DMS53 treated with DMSO at 0.1 percent for 48 hours (cell line): Measurements from ENCODE around the gene LCE1E.

ENCODE experiments used
- DNase-seq: peaks from one replicate; lab custom pipeline; 2025; ENCODE audit not compliant: unreplicated experiment; lab: John Stamatoyannopoulos, UW

LCE1E gene

DNA sequence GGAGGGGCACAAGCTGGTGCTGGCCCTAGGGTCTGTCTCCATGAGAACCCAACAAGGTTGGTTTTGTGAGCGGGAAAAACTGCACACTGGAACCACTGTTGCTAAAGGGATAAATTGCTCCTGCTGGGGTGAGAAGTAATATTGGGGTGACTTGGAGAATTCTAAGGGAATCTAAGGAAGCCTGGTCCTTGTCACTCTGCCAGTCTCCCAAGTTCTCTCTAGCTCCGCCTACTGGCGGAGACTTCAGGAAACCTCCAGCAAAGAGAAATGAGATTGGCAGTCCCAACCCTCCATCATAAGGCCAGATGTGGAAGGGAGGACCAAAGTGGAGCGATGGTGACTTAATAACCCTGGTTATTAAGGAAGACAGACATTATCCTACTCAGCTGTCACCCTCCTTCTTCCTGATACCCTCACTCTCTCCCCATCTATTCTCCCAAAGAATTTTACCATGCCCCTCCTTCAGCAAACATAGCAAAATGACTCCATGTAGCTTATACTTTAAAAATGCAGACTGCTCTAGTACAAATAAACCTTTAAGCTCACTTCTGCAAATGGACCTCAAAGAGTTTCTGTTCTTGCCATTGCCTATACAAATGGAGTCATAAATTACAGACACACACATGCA is 8.4 kb upstream of the LCE1E start:
- DNase-seq, result no peak

DNA sequence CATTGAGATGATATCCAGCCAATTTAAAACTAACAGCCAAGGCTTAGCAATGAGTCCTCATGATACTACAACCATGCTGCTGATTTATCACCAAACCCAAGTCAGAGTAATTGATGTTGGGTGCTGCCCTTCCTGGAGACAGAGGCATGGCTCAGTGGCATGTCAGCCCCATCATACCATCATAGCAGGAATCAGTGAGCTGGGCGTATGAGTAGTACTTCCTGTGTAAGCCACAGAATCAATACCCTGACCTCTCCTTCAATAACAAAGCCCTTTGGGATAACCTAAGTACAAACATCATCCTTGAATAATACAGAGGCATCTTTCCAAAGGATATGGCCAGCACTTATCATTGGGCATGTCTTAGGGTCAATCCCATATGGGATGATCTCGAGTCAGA is 3.0 kb upstream of the LCE1E start:
- DNase-seq, result no peak

DNA sequence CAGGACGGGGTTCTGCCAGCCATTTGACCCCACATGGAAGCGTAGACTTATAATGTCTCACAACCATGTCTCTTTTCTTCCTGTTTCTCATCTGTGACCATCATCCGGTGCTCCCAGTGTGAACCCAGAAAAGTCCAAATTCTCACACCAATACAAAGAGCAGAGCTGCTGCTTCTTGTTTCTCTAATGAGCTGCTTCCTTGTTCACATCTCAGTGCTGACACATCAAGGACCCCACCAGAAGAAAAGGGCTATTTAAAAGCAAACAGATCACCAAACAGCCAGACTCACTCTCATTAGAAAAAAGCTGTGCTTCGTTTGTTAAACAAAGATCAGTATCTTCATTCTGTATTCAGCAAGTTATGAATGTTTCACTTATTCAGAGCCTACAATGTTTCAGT is 9.6 kb downstream of the LCE1E start:
- no peak for DNase-seq

DNA sequence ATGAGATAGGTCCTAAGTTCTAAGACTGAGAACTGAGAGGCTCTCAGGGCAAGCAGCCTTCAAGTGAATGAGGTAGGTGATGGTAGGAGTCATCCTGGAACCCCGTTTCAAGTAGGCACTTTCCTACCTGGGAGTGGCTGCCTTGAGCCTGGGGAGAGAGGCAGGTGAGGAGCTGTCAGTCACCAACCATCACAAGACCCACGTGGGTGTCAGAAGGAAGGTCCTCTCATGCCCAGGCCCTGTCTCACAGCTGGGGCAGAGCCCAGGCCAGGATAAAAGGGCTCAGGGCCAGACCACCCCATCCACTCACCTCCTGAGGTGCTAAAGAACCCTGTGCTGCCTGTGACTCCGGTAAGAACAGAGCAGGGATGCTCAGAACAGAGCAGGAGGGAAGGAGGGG is 10.4 kb downstream of the LCE1E start, which contains the start of gene LCE1D:
Gene LCE1D, plus strand, starts transcription at position 301 of the 400 bp plus-strand sequence. CDS start 1,074 bp downstream, outside the sequence.
- no peak for DNase-seq

DNA sequence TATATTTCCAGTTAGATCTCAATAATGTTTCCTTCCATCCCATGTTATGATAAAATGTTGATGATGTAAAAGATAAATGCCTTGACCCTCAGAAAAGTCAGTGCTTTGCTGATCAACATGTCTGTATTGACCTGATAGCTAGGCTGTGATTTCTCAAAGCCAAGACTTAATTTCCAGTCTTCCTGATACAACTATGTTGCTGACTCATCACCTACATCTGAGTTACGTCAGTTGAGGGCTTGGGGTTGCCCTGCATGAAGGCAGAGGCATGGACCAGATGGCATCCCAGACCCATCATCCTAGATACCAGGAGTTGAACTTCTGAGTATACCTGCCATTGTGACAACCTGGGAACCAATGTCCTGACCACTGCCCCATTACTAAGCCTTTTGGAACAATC is 15.3 kb downstream of the LCE1E start:
- no peak for DNase-seq

DNA sequence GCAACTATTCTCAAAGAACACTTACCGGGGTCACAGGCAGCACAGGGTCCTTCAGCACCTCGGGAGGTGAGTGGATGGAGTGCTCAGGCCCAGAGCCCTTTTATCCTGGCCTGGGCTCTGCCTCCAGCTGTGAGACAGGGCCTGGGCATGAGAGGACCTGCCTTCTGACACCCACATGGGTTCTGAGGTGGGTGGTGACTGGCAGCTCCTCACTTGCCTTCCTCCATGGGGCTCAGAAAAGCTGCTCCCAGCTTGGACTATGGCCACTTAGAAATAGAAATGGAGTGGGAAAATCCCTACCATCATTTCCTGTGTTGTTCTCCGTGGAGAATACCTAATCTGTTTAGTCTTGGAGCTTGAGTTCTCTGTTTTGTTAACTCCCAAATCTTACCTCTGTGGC is 20.5 kb downstream of the LCE1E start, which contains the start of gene LCE1C:
Gene LCE1C, minus strand, starts transcription at position 76 of the 400 bp plus-strand sequence. CDS start 1,173 bp downstream, outside the sequence.
- no peak for DNase-seq

DNA sequence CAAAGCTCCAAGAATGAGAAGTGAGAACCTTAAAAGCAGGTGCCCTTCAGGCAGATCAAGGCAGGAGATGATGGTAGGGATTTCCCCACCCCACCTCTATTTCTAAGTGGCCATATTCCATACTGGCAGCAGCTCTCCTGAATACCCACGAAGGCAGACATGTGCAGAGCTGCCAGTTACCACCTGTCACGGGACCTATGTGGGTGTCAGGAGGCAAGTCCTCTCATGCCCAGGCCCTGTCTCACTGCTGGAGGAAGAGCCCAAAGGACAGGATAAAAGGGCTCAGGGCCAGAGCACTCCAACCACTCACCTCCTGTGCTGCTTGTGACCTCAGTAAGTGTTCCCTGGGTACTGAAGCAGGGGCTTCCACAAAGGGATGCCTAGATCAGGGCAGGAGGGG is 25.0 kb downstream of the LCE1E start:
- no peak for DNase-seq

DNA sequence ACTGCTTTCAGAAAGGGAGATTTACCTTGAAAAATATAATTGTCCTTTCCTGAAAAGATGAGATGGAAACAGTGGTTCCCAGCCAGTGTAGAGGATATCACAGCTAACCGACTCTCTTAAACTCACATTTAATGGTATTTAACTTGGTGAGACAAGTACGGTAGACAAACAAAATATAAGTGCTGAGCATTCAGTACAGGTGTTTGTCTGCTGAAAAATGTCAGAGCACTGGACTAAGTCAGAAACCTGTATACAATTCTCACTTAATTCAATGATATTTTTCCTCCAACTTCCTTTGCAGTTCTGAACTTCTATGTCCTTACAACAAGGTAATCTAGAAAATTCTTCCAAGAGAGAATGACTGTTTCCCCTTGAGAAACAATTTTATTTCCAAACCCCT is 25.6 kb downstream of the LCE1E start, which contains the start of gene LCE1B:
Gene LCE1B, plus strand, starts transcription at position 301 of the 400 bp plus-strand sequence. CDS start 476 bp downstream, outside the sequence.
- no peak for DNase-seq

DNA sequence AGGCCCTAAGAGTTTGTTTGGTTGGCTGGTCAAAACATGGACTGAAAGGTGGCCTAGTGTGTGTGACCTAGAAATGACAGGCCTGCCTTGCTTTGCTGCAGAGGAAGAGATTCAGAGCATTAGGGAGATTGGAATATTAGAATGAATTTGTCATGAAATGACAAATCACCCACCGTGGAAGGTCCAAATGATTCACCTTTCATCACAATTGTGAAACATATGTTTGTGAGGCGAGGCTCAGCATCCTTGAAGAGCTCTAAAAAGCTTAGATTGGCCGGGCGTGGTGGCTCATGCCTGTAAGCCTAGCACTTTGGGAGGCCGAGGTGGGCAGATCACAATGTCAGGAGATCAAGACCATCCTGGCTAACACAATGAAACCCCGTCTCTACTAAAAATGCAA is 31.3 kb downstream of the LCE1E start:
- no peak for DNase-seq

DNA sequence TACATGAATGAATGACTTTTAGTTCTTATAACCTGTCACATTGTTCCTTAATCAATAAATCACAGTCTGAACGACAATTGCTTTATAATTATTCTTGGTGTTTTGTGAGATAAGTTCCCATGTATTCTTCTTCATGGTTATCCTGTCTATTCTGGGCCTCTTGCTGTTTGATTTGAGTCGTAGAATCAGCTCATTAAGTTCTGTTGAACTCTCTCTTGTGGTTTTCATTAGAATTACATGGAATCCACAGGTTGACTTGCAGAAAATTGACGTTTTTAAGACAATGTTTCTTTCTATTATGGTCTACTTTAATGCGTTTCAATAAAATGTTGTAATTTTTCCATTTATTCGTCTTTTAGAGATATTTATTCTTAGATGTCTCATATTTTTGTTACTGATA is 37.2 kb downstream of the LCE1E start:
- DNase-seq, result no peak

DNA sequence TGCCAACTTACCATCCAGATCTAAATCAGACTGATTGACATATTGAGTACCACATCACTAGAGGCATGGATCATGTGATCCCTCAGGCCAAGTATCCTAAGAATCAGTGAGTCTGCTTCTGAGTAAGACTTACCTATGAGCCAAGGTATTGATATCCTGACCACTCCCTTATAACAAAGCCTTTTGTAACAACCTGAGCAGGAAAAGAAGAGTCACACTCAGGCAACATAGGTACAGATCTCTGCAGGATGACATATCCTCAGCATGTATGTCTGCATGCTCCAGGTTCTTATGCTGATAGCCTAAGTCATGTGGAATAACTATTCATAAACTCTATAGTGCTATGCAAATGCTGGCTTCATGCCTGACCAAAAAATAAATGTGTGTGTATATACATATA is 38.9 kb downstream of the LCE1E start:
- DNase-seq, result no peak

DNA sequence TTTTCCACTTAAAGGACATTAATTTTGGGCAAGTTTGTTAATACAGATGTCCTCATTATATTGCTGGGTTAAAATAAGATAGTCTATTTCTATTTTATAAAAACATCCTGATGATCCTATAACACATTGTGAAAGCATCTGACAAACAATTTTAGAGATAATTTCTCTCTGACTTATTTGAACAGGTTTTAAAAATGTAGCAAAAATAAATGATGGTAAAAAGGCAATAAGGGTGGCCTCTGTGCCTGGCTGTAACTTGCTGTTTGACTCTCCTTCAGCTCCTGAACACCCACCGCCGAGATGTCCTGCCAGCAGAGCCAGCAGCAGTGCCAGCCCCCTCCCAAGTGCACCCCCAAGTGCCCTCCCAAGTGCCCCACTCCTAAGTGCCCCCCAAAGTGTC is 41.1 kb downstream of the LCE1E start, which contains the start of gene LCE1A:
Gene LCE1A, plus strand, starts transcription at position 301 of the 400 bp plus-strand sequence. Its CDS starts 0 bp downstream, at position 301.
- DNase-seq, result no peak

DNA sequence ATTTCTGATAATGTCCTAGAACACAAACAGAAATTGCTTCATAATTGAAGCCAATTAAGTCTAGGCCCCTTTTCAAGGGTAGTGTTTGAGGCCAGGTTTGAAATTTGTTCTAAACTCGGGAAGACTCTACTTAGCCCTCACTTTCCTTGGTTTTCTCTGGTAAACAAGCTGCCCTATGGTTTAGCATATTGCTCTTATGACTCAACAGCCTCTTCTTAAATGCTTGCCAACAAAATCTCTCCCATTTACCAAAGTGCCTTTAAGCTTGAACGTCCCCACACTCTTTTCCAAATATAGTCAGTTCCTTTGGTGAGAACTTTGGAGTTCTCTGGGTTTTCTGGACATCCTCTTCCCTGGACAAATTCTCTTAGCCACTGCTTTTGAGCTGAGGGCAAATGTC is 50.8 kb downstream of the LCE1E start:
- no peak for DNase-seq
